ENCODE results near the gene PCDHGA7.
A peak's percentile ranks its signal among the peaks of the same experiment; 100 is the strongest.
"Not testable (repeated sequence)": the region's sequence is repeated elsewhere in the genome, so short reads cannot be mapped to it uniquely, and the experiment has no call there.

Gene PCDHGA7

DNA sequence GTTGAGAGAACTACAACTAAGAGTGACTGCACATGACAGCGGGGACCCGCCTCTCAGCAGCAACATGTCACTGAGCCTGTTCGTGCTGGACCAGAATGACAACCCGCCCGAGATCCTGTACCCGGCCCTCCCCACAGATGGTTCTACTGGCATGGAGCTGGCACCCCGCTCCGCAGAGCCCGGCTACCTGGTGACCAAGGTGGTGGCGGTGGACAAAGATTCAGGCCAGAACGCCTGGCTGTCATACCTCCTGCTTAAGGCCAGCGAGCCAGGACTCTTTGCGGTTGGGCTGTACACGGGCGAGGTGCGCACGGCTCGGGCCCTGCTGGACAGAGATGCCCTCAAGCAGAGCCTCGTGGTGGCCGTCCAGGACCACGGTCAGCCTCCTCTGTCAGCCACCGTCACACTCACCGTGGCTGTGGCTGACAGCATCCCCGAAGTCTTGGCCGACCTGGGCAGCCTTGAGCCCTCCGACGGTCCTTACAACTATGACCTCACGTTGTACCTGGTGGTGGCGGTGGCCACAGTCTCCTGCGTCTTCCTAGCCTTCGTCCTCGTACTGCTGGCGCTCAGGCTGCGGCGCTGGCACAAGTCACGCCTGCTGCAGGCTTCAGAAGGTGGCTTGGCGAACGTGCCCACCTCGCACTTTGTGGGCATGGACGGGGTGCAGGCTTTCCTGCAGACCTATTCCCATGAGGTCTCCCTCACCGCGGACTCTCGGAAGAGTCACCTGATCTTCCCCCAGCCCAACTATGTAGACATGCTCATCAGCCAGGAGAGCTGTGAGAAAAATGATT lies 2.1 kb downstream of the PCDHGA7 start:
- peaks cover 46% of the 10 kb centered on the region for H3K9me3 Mint-ChIP-seq
- H3K27me3 Mint-ChIP-seq, result peaks cover 88% of the 10 kb centered on the region
- H3K27ac Mint-ChIP-seq, result no peak overlapping the region
- no peak overlapping the region for H3K4me3 Mint-ChIP-seq
- H3K36me3 Mint-ChIP-seq (ENCODE audit: low read depth), result peaks cover 13% of the 10 kb centered on the region
- no peaks in the 10 kb centered on the region for H3K4me1 Mint-ChIP-seq (ENCODE audit: low read depth)
- DNase-seq, result no peak

DNA sequence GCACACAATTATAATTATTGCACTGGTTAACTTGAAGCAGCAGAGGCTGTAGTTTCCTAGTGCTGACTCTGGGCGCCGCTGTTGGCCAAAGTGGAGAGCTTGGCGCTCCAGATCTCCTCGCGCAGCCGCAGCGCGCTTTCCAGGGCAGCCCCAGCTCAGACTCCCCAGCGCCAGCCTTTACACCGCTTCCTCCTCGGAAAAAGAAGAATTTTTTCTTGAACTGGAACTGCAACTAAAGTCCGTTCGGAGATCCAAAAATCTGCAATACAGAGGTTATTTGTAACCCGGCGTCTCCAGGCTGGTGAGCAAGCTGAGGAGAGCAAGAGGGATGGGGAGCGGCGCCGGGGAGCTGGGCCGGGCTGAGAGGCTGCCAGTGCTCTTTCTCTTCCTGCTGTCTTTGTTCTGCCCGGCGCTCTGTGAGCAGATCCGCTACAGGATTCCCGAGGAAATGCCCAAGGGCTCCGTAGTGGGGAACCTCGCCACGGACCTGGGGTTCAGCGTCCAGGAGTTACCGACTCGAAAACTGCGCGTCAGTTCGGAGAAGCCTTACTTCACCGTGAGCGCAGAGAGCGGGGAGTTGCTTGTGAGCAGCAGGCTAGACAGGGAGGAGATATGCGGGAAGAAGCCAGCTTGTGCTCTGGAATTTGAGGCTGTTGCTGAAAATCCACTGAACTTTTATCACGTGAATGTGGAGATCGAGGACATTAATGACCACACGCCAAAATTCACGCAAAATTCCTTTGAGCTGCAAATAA lies 5.2 kb downstream of the PCDHGA7 start, which contains the start of gene PCDHGB4:
PCDHGB4 (plus strand) TSS at position 142 of the 755 bp plus-strand sequence; CDS start at position 329, 187 bp downstream.
- peaks cover 54% of the 10 kb centered on the region for H3K9me3 Mint-ChIP-seq
- H3K27ac Mint-ChIP-seq; DNase-seq; H3K4me1 Mint-ChIP-seq (ENCODE audit: low read depth): not testable (repeated sequence)
- peaks cover 14% of the 10 kb centered on the region for H3K36me3 Mint-ChIP-seq (ENCODE audit: low read depth)
- H3K27me3 Mint-ChIP-seq, result peaks cover 89% of the 10 kb centered on the region
- H3K4me3 Mint-ChIP-seq, result peak within 1 kb of the TSS; percentile 51

DNA sequence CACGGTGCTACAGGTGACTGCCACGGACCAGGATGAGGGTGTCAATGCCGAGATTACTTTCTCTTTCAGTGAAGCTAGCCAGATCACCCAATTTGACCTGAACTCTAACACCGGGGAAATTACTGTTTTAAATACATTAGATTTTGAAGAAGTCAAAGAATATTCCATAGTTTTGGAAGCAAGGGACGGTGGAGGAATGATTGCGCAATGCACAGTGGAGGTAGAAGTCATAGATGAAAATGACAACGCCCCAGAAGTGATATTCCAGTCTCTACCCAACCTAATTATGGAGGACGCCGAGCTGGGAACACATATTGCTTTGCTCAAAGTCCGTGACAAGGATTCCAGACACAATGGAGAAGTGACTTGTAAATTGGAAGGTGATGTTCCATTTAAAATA lies 6.1 kb downstream of the PCDHGA7 start:
- no peak overlapping the region for H3K27ac Mint-ChIP-seq
- peaks cover 16% of the 10 kb centered on the region for H3K36me3 Mint-ChIP-seq (ENCODE audit: low read depth)
- H3K9me3 Mint-ChIP-seq, result peaks cover 56% of the 10 kb centered on the region
- DNase-seq, result no peak
- H3K4me3 Mint-ChIP-seq, result no peak overlapping the region
- H3K4me1 Mint-ChIP-seq (ENCODE audit: low read depth), result peaks cover 2% of the 10 kb centered on the region
- peaks cover 89% of the 10 kb centered on the region for H3K27me3 Mint-ChIP-seq

DNA sequence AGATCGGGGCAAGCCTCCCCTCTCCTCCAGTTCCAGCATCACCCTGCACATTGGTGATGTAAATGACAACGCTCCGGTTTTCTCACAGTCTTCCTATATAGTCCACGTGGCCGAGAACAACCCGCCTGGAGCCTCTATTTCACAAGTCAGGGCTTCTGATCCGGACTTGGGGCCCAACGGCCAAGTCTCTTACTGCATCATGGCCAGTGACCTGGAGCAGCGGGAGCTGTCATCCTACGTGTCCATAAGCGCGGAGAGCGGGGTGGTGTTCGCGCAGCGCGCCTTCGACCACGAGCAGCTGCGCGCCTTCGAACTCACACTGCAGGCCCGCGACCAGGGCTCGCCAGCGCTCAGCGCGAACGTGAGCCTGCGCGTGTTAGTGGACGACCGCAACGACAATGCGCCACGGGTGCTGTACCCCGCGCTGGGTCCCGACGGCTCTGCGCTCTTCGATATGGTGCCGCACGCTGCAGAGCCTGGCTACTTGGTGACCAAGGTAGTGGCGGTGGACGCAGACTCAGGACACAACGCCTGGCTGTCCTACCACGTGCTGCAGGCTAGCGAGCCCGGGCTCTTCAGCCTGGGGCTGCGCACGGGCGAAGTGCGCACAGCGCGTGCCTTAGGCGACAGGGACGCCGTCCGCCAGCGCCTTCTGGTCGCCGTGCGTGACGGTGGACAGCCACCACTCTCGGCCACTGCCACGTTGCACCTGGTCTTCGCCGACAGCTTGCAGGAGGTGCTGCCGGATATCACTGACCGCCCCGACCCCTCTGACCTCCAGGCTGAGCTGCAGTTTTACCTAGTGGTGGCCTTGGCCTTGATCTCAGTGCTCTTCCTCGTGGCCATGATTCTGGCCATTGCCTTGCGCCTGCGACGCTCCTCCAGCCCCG lies 6.9 kb downstream of the PCDHGA7 start:
- Mint-ChIP-seq H3K27me3 (peaks cover 89% of the 10 kb centered on the region), H3K36me3 (ENCODE audit: low read depth) (peaks cover 18% of the 10 kb centered on the region), H3K4me3 (no peak overlapping the region), H3K4me1 (ENCODE audit: low read depth) (peaks cover 2% of the 10 kb centered on the region), H3K27ac (no peak overlapping the region), H3K9me3 (peaks cover 57% of the 10 kb centered on the region)
- DNase-seq, result no peak

- no peak for DNase-seq
- no peak within 1 kb of the TSS for H3K4me3 Mint-ChIP-seq
- H3K27ac Mint-ChIP-seq, result no peak within 1 kb of the TSS
- H3K36me3 Mint-ChIP-seq (ENCODE audit: low read depth), result peaks cover 22% of the 10 kb centered on the region
- peaks cover 2% of the 10 kb centered on the region for H3K4me1 Mint-ChIP-seq (ENCODE audit: low read depth)
- peaks cover 84% of the 10 kb centered on the region for H3K27me3 Mint-ChIP-seq
- H3K9me3 Mint-ChIP-seq, result peaks cover 48% of the 10 kb centered on the region
Measured at GRCh38 chr5:141392429-141393198, 10.1 kb downstream of the PCDHGA7 start, which contains the start of gene PCDHGA8. Gene PCDHGA8, plus strand, starts transcription at chr5:141392633. Its CDS starts 181 bp downstream, at chr5:141392814.

DNA sequence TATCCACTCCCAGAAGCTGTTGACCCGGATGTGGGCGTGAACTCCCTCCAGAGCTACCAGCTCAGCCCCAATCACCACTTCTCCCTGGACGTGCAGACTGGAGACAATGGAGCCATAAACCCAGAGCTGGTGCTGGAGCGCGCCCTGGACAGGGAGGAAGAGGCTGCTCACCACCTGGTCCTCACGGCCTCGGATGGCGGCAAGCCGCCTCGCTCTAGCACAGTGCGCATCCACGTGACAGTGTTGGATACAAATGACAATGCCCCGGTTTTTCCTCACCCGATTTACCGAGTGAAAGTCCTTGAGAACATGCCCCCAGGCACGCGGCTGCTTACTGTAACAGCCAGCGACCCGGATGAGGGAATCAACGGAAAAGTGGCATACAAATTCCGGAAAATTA lies 10.7 kb downstream of the PCDHGA7 start:
- Mint-ChIP-seq H3K36me3 (ENCODE audit: low read depth) (peaks cover 21% of the 10 kb centered on the region), H3K4me1 (ENCODE audit: low read depth) (peaks cover 2% of the 10 kb centered on the region), H3K4me3 (no peak overlapping the region), H3K27ac (no peak overlapping the region), H3K9me3 (peaks cover 45% of the 10 kb centered on the region), H3K27me3 (peaks cover 85% of the 10 kb centered on the region)
- DNase-seq, result no peak

DNA sequence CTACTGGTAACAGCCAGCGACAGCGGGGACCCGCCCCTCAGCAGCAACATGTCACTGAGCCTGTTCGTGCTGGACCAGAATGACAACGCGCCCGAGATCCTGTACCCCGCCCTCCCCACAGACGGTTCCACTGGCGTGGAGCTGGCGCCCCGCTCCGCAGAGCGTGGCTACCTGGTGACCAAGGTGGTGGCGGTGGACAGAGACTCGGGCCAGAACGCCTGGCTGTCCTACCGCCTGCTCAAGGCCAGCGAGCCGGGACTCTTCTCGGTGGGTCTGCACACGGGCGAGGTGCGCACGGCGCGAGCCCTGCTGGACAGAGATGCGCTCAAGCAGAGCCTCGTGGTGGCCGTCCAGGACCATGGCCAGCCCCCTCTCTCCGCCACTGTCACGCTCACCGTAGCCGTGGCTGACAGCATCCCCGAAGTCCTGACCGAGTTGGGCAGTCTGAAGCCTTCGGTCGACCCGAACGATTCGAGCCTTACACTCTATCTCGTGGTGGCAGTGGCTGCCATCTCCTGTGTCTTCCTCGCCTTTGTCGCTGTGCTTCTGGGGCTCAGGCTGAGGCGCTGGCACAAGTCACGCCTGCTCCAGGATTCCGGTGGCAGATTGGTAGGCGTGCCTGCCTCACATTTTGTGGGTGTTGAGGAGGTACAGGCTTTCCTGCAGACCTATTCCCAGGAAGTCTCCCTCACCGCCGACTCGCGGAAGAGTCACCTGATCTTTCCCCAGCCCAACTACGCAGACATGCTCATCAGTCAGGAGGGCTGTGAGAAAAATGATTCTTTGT lies 12.1 kb downstream of the PCDHGA7 start:
- not testable (repeated sequence) for H3K27ac Mint-ChIP-seq; DNase-seq; H3K4me3 Mint-ChIP-seq; H3K4me1 Mint-ChIP-seq (ENCODE audit: low read depth)
- Mint-ChIP-seq H3K27me3 (peaks cover 85% of the 10 kb centered on the region), H3K36me3 (ENCODE audit: low read depth) (peaks cover 23% of the 10 kb centered on the region), H3K9me3 (peaks cover 43% of the 10 kb centered on the region)

GRCh38 chr5:141397756-141398551 lies 15.4 kb downstream of the PCDHGA7 start, which contains the start of gene PCDHGB5:
Gene PCDHGB5, plus strand, starts transcription at chr5:141397947. Its CDS starts 181 bp downstream, at chr5:141398128.
- peaks cover 83% of the 10 kb centered on the region for H3K27me3 Mint-ChIP-seq
- peak within 1 kb of the TSS; percentile 50 for H3K4me3 Mint-ChIP-seq
- H3K36me3 Mint-ChIP-seq (ENCODE audit: low read depth), result peaks cover 21% of the 10 kb centered on the region
- peak; percentile 52 for DNase-seq
- not testable (repeated sequence) for H3K4me1 Mint-ChIP-seq (ENCODE audit: low read depth); H3K27ac Mint-ChIP-seq
- peaks cover 35% of the 10 kb centered on the region for H3K9me3 Mint-ChIP-seq

GRCh38 chr5:141398608-141399007 lies 16.1 kb downstream of the PCDHGA7 start:
- no peak for DNase-seq
- Mint-ChIP-seq H3K9me3 (peaks cover 31% of the 10 kb centered on the region), H3K36me3 (ENCODE audit: low read depth) (peaks cover 18% of the 10 kb centered on the region), H3K27ac (no peak overlapping the region), H3K27me3 (peaks cover 83% of the 10 kb centered on the region), H3K4me3 (no peak overlapping the region), H3K4me1 (ENCODE audit: low read depth) (peaks cover 3% of the 10 kb centered on the region)

GRCh38 chr5:141399555-141400258 lies 17.2 kb downstream of the PCDHGA7 start:
- H3K27ac Mint-ChIP-seq, result no peak overlapping the region
- peaks cover 83% of the 10 kb centered on the region for H3K27me3 Mint-ChIP-seq
- no peak for DNase-seq
- H3K36me3 Mint-ChIP-seq (ENCODE audit: low read depth), result peaks cover 15% of the 10 kb centered on the region
- H3K9me3 Mint-ChIP-seq, result peaks cover 32% of the 10 kb centered on the region
- no peak overlapping the region for H3K4me3 Mint-ChIP-seq
- peaks cover 3% of the 10 kb centered on the region for H3K4me1 Mint-ChIP-seq (ENCODE audit: low read depth)

DNA sequence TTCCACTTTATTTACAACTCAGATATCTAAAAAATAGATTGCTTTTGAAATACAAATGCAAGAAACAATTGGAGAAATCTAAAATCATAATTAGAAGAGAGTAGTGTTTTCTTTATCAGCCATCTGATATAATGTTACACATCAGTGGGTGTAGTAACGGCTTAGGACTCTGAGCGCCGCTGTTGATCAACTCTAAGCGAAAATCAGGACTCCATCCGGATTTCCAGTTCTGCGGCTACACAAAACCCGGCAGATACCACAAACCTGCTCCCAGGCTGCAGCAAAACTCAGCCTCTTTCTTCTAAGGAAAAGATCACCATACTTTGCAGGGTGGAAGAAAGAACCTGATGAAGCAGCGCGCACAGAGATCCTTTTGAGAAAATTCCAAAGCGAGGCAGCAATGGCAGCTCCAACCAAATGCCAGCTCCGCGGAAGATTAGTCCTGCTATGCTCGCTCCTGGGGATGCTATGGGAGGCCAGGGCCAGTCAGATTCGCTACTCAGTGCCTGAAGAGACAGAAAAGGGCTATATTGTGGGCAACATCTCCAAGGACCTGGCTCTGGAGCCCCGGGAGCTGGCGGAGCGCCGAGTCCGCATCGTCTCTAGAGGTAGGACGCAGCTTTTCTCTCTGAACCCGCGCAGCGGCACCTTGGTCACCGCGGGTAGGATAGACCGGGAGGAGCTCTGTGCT lies 20.2 kb downstream of the PCDHGA7 start, which contains the start of gene PCDHGA9:
PCDHGA9 (plus strand) TSS at position 226 of the 691 bp plus-strand sequence; CDS start at position 401, 175 bp downstream.
- Mint-ChIP-seq H3K4me1 (ENCODE audit: low read depth) (peaks cover 3% of the 10 kb centered on the region), H3K4me3 (peak within 1 kb of the TSS; percentile 58), H3K36me3 (ENCODE audit: low read depth) (peaks cover 12% of the 10 kb centered on the region), H3K9me3 (peaks cover 28% of the 10 kb centered on the region), H3K27me3 (peaks cover 80% of the 10 kb centered on the region), H3K27ac (no peak within 1 kb of the TSS)
- no peak for DNase-seq
